ENCODE data around the gene COL4A6. TPM values are rescaled to one million over a fixed set of nuclear protein-coding genes. Genes with fewer than 3 reads are reported as not detected.

Gene COL4A6
- polyA plus RNA-seq, 3 donors: not detected

- H3K36me3 Mint-ChIP-seq: no peaks in the 10 kb centered on the region
- DNase-seq: no peak
- H3K27me3 ChIP-seq (ENCODE audit: control insufficient read depth in 2 of 2, insufficient read depth in 2 of 2, low read length in 2 of 2): no peaks in the 10 kb centered on the region
- H4K20me1 ChIP-seq (ENCODE audit: insufficient read depth, low read length): no peaks in the 10 kb centered on the region
- H3K4me3 ChIP-seq (replicated peaks in 1 of 3; ENCODE audit: low read depth in 2 of 3, low read length in 3 of 3): no peak overlapping the region
- H3K27ac Mint-ChIP-seq: no peak overlapping the region
- no peaks in the 10 kb centered on the region for H3K79me2 ChIP-seq (ENCODE audit: insufficient read depth, low read length)
- peaks cover 0 to 4% (median 1%) of the 10 kb centered on the region in 7 donors for H3K9me3 Mint-ChIP-seq
- intact Hi-C loops (cut with micrococcal nuclease): no loop called here
- TF ChIP-seq, protein P1, sequence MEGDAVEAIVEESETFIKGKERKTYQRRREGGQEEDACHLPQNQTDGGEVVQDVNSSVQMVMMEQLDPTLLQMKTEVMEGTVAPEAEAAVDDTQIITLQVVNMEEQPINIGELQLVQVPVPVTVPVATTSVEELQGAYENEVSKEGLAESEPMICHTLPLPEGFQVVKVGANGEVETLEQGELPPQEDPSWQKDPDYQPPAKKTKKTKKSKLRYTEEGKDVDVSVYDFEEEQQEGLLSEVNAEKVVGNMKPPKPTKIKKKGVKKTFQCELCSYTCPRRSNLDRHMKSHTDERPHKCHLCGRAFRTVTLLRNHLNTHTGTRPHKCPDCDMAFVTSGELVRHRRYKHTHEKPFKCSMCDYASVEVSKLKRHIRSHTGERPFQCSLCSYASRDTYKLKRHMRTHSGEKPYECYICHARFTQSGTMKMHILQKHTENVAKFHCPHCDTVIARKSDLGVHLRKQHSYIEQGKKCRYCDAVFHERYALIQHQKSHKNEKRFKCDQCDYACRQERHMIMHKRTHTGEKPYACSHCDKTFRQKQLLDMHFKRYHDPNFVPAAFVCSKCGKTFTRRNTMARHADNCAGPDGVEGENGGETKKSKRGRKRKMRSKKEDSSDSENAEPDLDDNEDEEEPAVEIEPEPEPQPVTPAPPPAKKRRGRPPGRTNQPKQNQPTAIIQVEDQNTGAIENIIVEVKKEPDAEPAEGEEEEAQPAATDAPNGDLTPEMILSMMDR (IDR thresholded peaks at IDR 0.05): no peak
- no peaks in the 10 kb centered on the region for H3K4me1 ChIP-seq (ENCODE audit: control insufficient read depth in 1 of 2, insufficient read depth in 2 of 2, low read length in 2 of 2)
- H3K36me3 ChIP-seq (replicated peaks in 1 of 2; ENCODE audit: control insufficient read depth in 1 of 2, insufficient read depth in 2 of 2, low read length in 2 of 2): no peaks in the 10 kb centered on the region
- H3K27me3 Mint-ChIP-seq (ENCODE audit: low read depth in 3 of 3): peaks cover 0 to 3% (median 2%) of the 10 kb centered on the region in 3 donors
- H3K4me3 Mint-ChIP-seq: no peak overlapping the region
- no peak overlapping the region for H3K9ac ChIP-seq (ENCODE audit: insufficient read depth, low read length, poor library complexity, severe bottlenecking)
- H3K4me1 Mint-ChIP-seq: no peaks in the 10 kb centered on the region
- H2AFZ ChIP-seq (ENCODE audit: insufficient read depth, low read depth, low read length, poor library complexity, severe bottlenecking): no peak overlapping the region
- H3K9me3 ChIP-seq (replicated peaks in 1 of 2; ENCODE audit: control insufficient read depth in 1 of 2, insufficient read depth in 1 of 2, low read length in 2 of 2): no peaks in the 10 kb centered on the region
- no peak overlapping the region for H3K4me2 ChIP-seq (replicated peaks; ENCODE audit: extremely low read depth, low read length, poor library complexity, severe bottlenecking)
- H3K27ac ChIP-seq (ENCODE audit: low read depth in 1 of 2, low read length in 2 of 2): no peak overlapping the region
These were observed 176.5 kb downstream of the COL4A6 start for GRCh38 chrX:108261549-108262203.

DNA sequence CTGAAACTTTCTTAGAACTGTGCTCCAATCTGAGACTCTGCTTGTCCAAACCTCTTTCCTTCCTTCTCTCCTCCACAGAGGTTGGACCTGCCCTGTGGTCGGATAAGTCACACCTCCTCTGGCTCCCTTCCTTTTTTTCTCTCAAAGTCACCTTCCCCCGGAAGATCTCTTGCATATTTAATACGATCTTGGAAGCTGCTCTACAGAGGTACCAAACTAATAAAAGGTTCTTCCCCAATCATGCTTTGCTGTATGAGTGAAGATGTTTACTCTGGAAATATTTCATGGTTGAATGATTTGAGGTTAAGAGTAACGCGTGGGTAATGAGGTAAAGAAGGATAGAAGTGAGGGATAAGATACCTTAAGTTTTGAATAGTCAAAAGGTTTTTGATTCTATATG, 180.7 kb downstream of the COL4A6 start:
- no peaks in the 10 kb centered on the region for H4K20me1 ChIP-seq (ENCODE audit: insufficient read depth, low read length)
- no peaks in the 10 kb centered on the region for H3K4me1 ChIP-seq (ENCODE audit: control insufficient read depth in 1 of 2, insufficient read depth in 2 of 2, low read length in 2 of 2)
- WGBS (ENCODE audit: insufficient coverage): no CpG with 5 or more reads among the region's 5 CpGs
- H3K36me3 Mint-ChIP-seq: no peaks in the 10 kb centered on the region
- no peak overlapping the region for H3K9ac ChIP-seq (ENCODE audit: insufficient read depth, low read length, poor library complexity, severe bottlenecking)
- no peaks in the 10 kb centered on the region for H3K79me2 ChIP-seq (ENCODE audit: insufficient read depth, low read length)
- no peak overlapping the region for H3K4me3 Mint-ChIP-seq
- no peaks in the 10 kb centered on the region for H3K36me3 ChIP-seq (replicated peaks in 1 of 2; ENCODE audit: control insufficient read depth in 1 of 2, insufficient read depth in 2 of 2, low read length in 2 of 2)
- no peaks in the 10 kb centered on the region for H3K27me3 ChIP-seq (ENCODE audit: control insufficient read depth in 2 of 2, insufficient read depth in 2 of 2, low read length in 2 of 2)
- no peak overlapping the region for H3K27ac Mint-ChIP-seq
- intact Hi-C loops (cut with micrococcal nuclease): no loop called here
- no peak overlapping the region for H2AFZ ChIP-seq (ENCODE audit: insufficient read depth, low read depth, low read length, poor library complexity, severe bottlenecking)
- H3K4me3 ChIP-seq (replicated peaks in 1 of 3; ENCODE audit: low read depth in 2 of 3, low read length in 3 of 3): no peak overlapping the region
- H3K9me3 Mint-ChIP-seq: peaks cover 0 to 8% (median 1%) of the 10 kb centered on the region in 7 donors
- no peaks in the 10 kb centered on the region for H3K4me1 Mint-ChIP-seq
- peaks cover 0 to 1% (median 1%) of the 10 kb centered on the region in 3 donors for H3K27me3 Mint-ChIP-seq (ENCODE audit: low read depth in 3 of 3)
- TF ChIP-seq, protein P1 (IDR thresholded peaks at IDR 0.05): no peak
- H3K9me3 ChIP-seq (replicated peaks in 1 of 2; ENCODE audit: control insufficient read depth in 1 of 2, insufficient read depth in 1 of 2, low read length in 2 of 2): no peaks in the 10 kb centered on the region
- DNase-seq: no peak
- no peak overlapping the region for H3K27ac ChIP-seq (ENCODE audit: low read depth in 1 of 2, low read length in 2 of 2)
- no peak overlapping the region for H3K4me2 ChIP-seq (replicated peaks; ENCODE audit: extremely low read depth, low read length, poor library complexity, severe bottlenecking)

Measured in CD14-positive monocyte (primary cell).